ENCODE results near the gene JAKMIP1.
A peak's percentile ranks its signal among the peaks of the same experiment; 100 is the strongest.

JAKMIP1 gene

GRCh38 chr4:6092971-6093370 lies 107.4 kb downstream of the JAKMIP1 start:
- TF ChIP-seq CTCF (conservative IDR thresholded peaks at IDR 0.05; ENCODE audit: low read depth, low read length) = no peak
- no peak overlapping the region for H3K4me3 ChIP-seq (ENCODE audit: low read length)
- no peak for DNase-seq (ENCODE audit: low read depth)

DNA sequence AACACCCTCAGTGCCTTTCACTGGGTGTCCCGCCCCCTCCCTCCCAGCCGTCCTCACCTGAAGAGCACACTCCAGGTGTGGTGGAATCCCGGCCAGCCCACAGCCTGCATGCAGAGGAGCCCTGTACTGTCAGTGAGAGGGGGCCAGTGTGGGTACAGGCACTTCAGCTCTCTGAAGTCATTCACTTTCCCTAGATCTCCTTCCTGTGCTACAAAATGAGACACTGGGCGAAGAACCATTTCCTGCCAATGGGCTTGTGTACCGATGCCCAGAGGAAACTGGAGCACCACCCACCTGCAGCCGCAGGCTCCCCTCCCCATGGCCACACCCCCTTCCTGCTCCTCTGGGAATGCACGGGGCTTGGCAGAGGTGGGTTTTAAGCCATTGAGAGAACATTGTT lies 108.2 kb downstream of the JAKMIP1 start:
- no peak for TF ChIP-seq CTCF (conservative IDR thresholded peaks at IDR 0.05; ENCODE audit: low read depth, low read length)
- DNase-seq (ENCODE audit: low read depth) = no peak
- no peak overlapping the region for H3K4me3 ChIP-seq (ENCODE audit: low read length)

- no peak for DNase-seq (ENCODE audit: low read depth)
- no peak overlapping the region for H3K4me3 ChIP-seq (ENCODE audit: low read length)
- no peak for TF ChIP-seq CTCF (conservative IDR thresholded peaks at IDR 0.05; ENCODE audit: low read depth, low read length)
Observed at GRCh38 chr4:6090931-6091330, 109.4 kb downstream of the JAKMIP1 start.

DNA sequence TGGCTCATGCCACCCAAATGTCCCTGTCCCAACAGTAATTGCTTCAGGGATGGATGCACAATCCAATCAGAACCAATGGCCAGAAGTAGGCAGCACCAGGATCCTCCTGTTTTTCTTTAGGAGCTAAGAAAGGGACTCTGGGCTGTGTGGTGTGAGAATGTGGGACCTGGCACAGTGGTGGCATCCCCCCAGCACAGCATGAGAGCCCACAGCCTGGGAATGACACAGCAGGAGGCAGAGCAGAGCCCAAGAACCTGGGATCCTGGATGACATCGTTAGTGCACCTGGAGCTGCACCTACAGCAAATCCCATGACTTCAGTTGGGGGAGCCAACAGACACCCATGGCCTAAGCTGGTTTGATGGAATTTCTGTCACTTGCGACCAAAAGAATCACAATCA lies 111.4 kb downstream of the JAKMIP1 start:
- no peak overlapping the region for H3K4me3 ChIP-seq (ENCODE audit: low read length)
- DNase-seq (ENCODE audit: low read depth) = no peak
- no peak for TF ChIP-seq CTCF (conservative IDR thresholded peaks at IDR 0.05; ENCODE audit: low read depth, low read length)

GRCh38 chr4:6087669-6088341 lies 112.5 kb downstream of the JAKMIP1 start:
- peak; percentile 2 for DNase-seq (ENCODE audit: low read depth)
- H3K4me3 ChIP-seq (ENCODE audit: low read length) = no peak overlapping the region
- peak; percentile 73 for TF ChIP-seq CTCF (conservative IDR thresholded peaks at IDR 0.05; ENCODE audit: low read depth, low read length)

DNA sequence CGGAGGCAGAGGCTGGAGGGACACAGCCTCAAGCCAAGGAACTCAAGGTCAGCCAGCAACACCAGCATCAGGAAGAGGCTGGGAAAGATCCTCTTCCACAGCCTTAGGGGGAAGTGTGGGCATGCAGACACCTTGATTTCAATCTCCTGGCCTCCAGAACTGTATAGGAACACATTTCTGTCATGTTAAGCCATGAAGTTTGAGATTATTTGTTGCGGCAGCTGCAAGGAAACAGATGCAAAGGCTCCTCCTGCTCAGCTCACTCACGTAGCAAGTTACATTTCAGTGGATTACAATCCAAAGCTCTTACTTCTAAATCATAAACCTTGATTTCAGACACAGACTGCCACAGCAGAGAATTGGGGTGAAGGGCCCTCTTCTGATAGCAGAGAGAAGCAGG lies 113.5 kb downstream of the JAKMIP1 start:
- H3K4me3 ChIP-seq (ENCODE audit: low read length) = no peak overlapping the region
- no peak for DNase-seq (ENCODE audit: low read depth)
- TF ChIP-seq CTCF (conservative IDR thresholded peaks at IDR 0.05; ENCODE audit: low read depth, low read length) = no peak

Data from retinal pigment epithelial cell (primary cell).